HepG2 (cell line): ENCODE data around the gene CALR. TPM values are rescaled to one million over a fixed set of nuclear protein-coding genes. Genes with fewer than 3 reads are reported as not detected.

ENCODE experiments used
- ARID5B ChIP-seq: IDR thresholded peaks from 2 replicates; pipeline ENCODE4 v1.4.0; 2020; ENCODE audit warnings: mild to moderate bottlenecking, missing genetic modification reagents
- ARNTL ChIP-seq: sonication (generic); formaldehyde crosslinking; IDR thresholded peaks from 2 replicates; pipeline ENCODE4 v1.4.0; 2020; ENCODE audit warnings: mild to moderate bottlenecking, missing genetic modification reagents
- CSRNP2 ChIP-seq: sonication (generic); formaldehyde crosslinking; conservative IDR thresholded peaks from 2 replicates; pipeline ENCODE4 v1.8.0; 2022; ENCODE audit warnings: low read depth, missing genetic modification reagents
- KAT8 ChIP-seq: IDR thresholded peaks from 2 replicates; pipeline ENCODE4 v1.6.1; 2016; ENCODE audit warnings: missing genetic modification reagents, missing compliant biosample characterization
- KLF9 ChIP-seq: IDR thresholded peaks from 2 replicates; pipeline ENCODE4 v1.6.1; 2016; ENCODE audit warnings: low read depth
- MYPOP ChIP-seq: sonication (generic); formaldehyde crosslinking; IDR thresholded peaks from 2 replicates; pipeline ENCODE4 v1.8.1; 2023; ENCODE audit warnings: mild to moderate bottlenecking, moderate library complexity, missing genetic modification reagents
- SCMH1 ChIP-seq: sonication (generic); formaldehyde crosslinking; IDR thresholded peaks from 2 replicates; pipeline ENCODE4 v1.9.0; 2021; ENCODE audit warnings: missing genetic modification reagents, mild to moderate bottlenecking, borderline replicate concordance
- TRAFD1 ChIP-seq: sonication (generic); formaldehyde crosslinking; IDR thresholded peaks from 2 replicates; pipeline ENCODE4 v1.5.1; 2020; ENCODE audit warnings: missing genetic modification reagents, mild to moderate bottlenecking, borderline replicate concordance
- ZBTB34 ChIP-seq: sonication (generic); formaldehyde crosslinking; IDR thresholded peaks from 2 replicates; pipeline ENCODE4 v1.8.0; 2022; ENCODE audit warnings: mild to moderate bottlenecking, missing genetic modification reagents
- ZBTB37 ChIP-seq: sonication (generic); formaldehyde crosslinking; IDR thresholded peaks from 2 replicates; pipeline ENCODE4 v1.4.0; 2020; ENCODE audit warnings: mild to moderate bottlenecking, missing genetic modification reagents
- ZKSCAN1 ChIP-seq: fragments of 150-350 bp; IDR thresholded peaks from 2 replicates; pipeline ENCODE4 v1.6.1; 2014; ENCODE audit warnings: low read length
- ZNF205 ChIP-seq: IDR thresholded peaks from 2 replicates; pipeline ENCODE4 v1.6.1; 2018; ENCODE audit warnings: missing biosample characterization, missing genetic modification reagents
- ZNF280B ChIP-seq: sonication (generic); formaldehyde crosslinking; IDR thresholded peaks from 2 replicates; pipeline ENCODE4 v1.5.0; 2020; ENCODE audit warnings: missing genetic modification reagents, mild to moderate bottlenecking, borderline replicate concordance
- ZNF326 ChIP-seq: sonication (generic); formaldehyde crosslinking; IDR thresholded peaks from 2 replicates; pipeline ENCODE4 v1.4.0; 2020; ENCODE audit warnings: missing genetic modification reagents, borderline replicate concordance
- ZNF546 ChIP-seq: sonication (generic); formaldehyde crosslinking; conservative IDR thresholded peaks from 2 replicates; pipeline ENCODE4 v1.8.1; 2023; ENCODE audit warnings: mild to moderate bottlenecking, missing genetic modification reagents
- ZNF607 ChIP-seq: sonication (generic); formaldehyde crosslinking; IDR thresholded peaks from 2 replicates; pipeline ENCODE4 v1.5.1; 2020; ENCODE audit warnings: missing genetic modification reagents, mild to moderate bottlenecking, borderline replicate concordance
- polyA plus RNA-seq, 8 experiments: library from polyadenylated mRNA; depleted of rRNA in 3 of 8; stranded (reverse) in 7 of 8; unstranded in 1 of 8; fragments of >200 nt; fragmentation: Illumina TruSeq in 4 of 8; extraction: Trizol in 4 of 8; gene quantifications; 2 replicates each; pipeline versions ENCODE4 v1.2.1 to v1.2.3, GENCODE V29; 2011 to 2016; ENCODE audit warnings: low read depth in 4 of 8, missing spikeins in 1 of 8, mixed read lengths in 1 of 8; ENCODE audit not compliant: insufficient read depth in 1 of 8
- total RNA-seq, 5 experiments: library from RNA; depleted of rRNA; stranded (reverse); fragments of >200 nt; fragmentation: Illumina TruSeq; extraction: Trizol; gene quantifications; 2 replicates each; pipeline ENCODE4 v1.2.3, GENCODE V29; 2016; ENCODE audit warnings: low read depth in 1 of 5

CALR gene
- total and polyA plus RNA-seq, 2 of the 13 experiments (the other 11 are each of a cell fraction or from before 2014, with no cell fraction given), result 898 to 934 TPM

- TF ChIP-seq CSRNP2 (CRISPR knock-in tag) (no peak), MYPOP (CRISPR knock-in tag) (no peak), ZNF205 (CRISPR knock-in tag) (no peak), ZNF546 (no peak), ZNF280B (CRISPR knock-in tag) (no peak), KAT8 (peak; percentile 45; the same call in 1 of the 2 replicates), ARID5B (CRISPR knock-in tag) (peak; percentile 61), KLF9 (no peak), ZBTB37 (no peak), SCMH1 (no peak), ZBTB34 (CRISPR knock-in tag) (no peak), ZNF607 (CRISPR knock-in tag) (peak; percentile 4; the same call in 1 of the 2 replicates), ZNF326 (no peak), ARNTL (CRISPR knock-in tag) (0 out of 2 replicates have a peak, but pooled peaks have one; percentile 33), TRAFD1 (CRISPR knock-in tag) (no peak), ZKSCAN1 (no peak)
These were observed 45.2 kb downstream of the CALR start (continued) for GRCh38 chr19:12983542-12984142.
